ENCODE measurements around the gene CLASP2.
A peak's percentile ranks its signal among the peaks of the same experiment; 100 is the strongest.
"Not testable (repeated sequence)": the region's sequence is repeated elsewhere in the genome, so short reads cannot be mapped to it uniquely, and the experiment has no call there.

CLASP2 gene

GRCh38 chr3:33717866-33718594, at the start of gene CLASP2:
Gene CLASP2 (minus strand): TSS chr3:33718254. CDS start chr3:33718002, 252 bp downstream.
- DNase-seq (ENCODE audit: low read depth): peak; percentile 69
- no peak for TF ChIP-seq CTCF (conservative IDR thresholded peaks at IDR 0.05; ENCODE audit: low read depth, low read length)
- H3K4me3 ChIP-seq (ENCODE audit: low read length): peak within 1 kb of the TSS; percentile 76

GRCh38 chr3:33758864-33759263, 40.8 kb upstream of the CLASP2 start:
- no peak overlapping the region for H3K4me3 ChIP-seq (ENCODE audit: low read length)
- DNase-seq (ENCODE audit: low read depth): no peak
- TF ChIP-seq CTCF (conservative IDR thresholded peaks at IDR 0.05; ENCODE audit: low read depth, low read length): no peak

GRCh38 chr3:33758281-33758680, 40.2 kb upstream of the CLASP2 start:
- DNase-seq (ENCODE audit: low read depth): no peak
- TF ChIP-seq CTCF (conservative IDR thresholded peaks at IDR 0.05; ENCODE audit: low read depth, low read length): no peak
- no peak overlapping the region for H3K4me3 ChIP-seq (ENCODE audit: low read length)

GRCh38 chr3:33754391-33754790, 36.3 kb upstream of the CLASP2 start:
- DNase-seq (ENCODE audit: low read depth); H3K4me3 ChIP-seq (ENCODE audit: low read length): not testable (repeated sequence)

- no peak for DNase-seq (ENCODE audit: low read depth)
- no peak overlapping the region for H3K4me3 ChIP-seq (ENCODE audit: low read length)
- TF ChIP-seq CTCF (conservative IDR thresholded peaks at IDR 0.05; ENCODE audit: low read depth, low read length): no peak
Measured at GRCh38 chr3:33751336-33751735, 33.3 kb upstream of the CLASP2 start.

GRCh38 chr3:33750211-33750548, 32.1 kb upstream of the CLASP2 start:
- no peak for TF ChIP-seq CTCF (conservative IDR thresholded peaks at IDR 0.05; ENCODE audit: low read depth, low read length)
- H3K4me3 ChIP-seq (ENCODE audit: low read length): no peak overlapping the region
- no peak for DNase-seq (ENCODE audit: low read depth)

- DNase-seq (ENCODE audit: low read depth): no peak
- TF ChIP-seq CTCF (conservative IDR thresholded peaks at IDR 0.05; ENCODE audit: low read depth, low read length): no peak
- H3K4me3 ChIP-seq (ENCODE audit: low read length): no peak overlapping the region
Measured at GRCh38 chr3:33749546-33750210, 31.6 kb upstream of the CLASP2 start.
